ACC112 (cell line): ENCODE data around the gene CAMSAP2.
A peak's percentile ranks its signal among the peaks of the same experiment; 100 is the strongest.
"Not testable (repeated sequence)": the region's sequence is repeated elsewhere in the genome, so short reads cannot be mapped to it uniquely, and the experiment has no call there.

Experiments used
- H2AFZ ChIP-seq: fragments of 200-600 bp; sonication (generic); one replicate; pipeline ENCODE4 v1.6.0; 2017; ENCODE audit warnings: antibody characterized with exemption, low read length; ENCODE audit not compliant: unreplicated experiment
- H3K27ac ChIP-seq: fragments of 200-600 bp; sonication (generic); 2 replicates; pipeline ENCODE4 v1.5.1; 2014; ENCODE audit warnings: low read depth, mild to moderate bottlenecking, antibody characterized with exemption, low read length, moderate library complexity
- H3K27me3 ChIP-seq: fragments of 200-600 bp; sonication (generic); 2 replicates; pipeline ENCODE4 v1.6.1; 2014; ENCODE audit warnings: mild to moderate bottlenecking, antibody characterized with exemption, low read length, moderate library complexity, mixed read lengths; ENCODE audit not compliant: insufficient read depth
- H3K36me3 ChIP-seq: fragments of 200-600 bp; sonication (generic); 2 replicates; pipeline ENCODE4 v1.6.1; 2016; ENCODE audit warnings: mild to moderate bottlenecking, antibody characterized with exemption, low read length, moderate library complexity, mixed read lengths; ENCODE audit not compliant: insufficient read depth
- H3K4me1 ChIP-seq: fragments of 200-600 bp; sonication (generic); one replicate; pipeline ENCODE4 v1.6.1; 2016; ENCODE audit warnings: low read length, mixed read lengths; ENCODE audit not compliant: insufficient read depth, unreplicated experiment, control insufficient read depth
- H3K4me3 ChIP-seq: fragments of 200-600 bp; sonication (generic); 2 replicates; pipeline ENCODE4 v1.5.1; 2014; ENCODE audit warnings: mild to moderate bottlenecking, low read depth, low read length
- H3K79me2 ChIP-seq: fragments of 200-600 bp; sonication (generic); one replicate; pipeline ENCODE4 v1.6.0; 2016; ENCODE audit warnings: low read length; ENCODE audit not compliant: control insufficient read depth, unreplicated experiment, insufficient read depth

The CAMSAP2 gene

GRCh38 chr1:200738949-200739651 lies 407 bp downstream of the CAMSAP2 start:
- Histone ChIP-seq H3K4me1 (peaks cover 10% of the 10 kb centered on the region), H3K79me2 (peaks cover 50% of the 10 kb centered on the region), H3K27ac (peak overlapping the region; percentile 94), H3K4me3 (peak overlapping the region; percentile 90), H2AFZ (peak overlapping the region; percentile 88), H3K36me3 (no peaks in the 10 kb centered on the region), H3K27me3 (no peaks in the 10 kb centered on the region)

- Histone ChIP-seq H3K27me3 (no peaks in the 10 kb centered on the region), H3K79me2 (peaks cover 57% of the 10 kb centered on the region)
These were observed 1.2 kb downstream of the CAMSAP2 start for GRCh38 chr1:200739702-200740570.

DNA sequence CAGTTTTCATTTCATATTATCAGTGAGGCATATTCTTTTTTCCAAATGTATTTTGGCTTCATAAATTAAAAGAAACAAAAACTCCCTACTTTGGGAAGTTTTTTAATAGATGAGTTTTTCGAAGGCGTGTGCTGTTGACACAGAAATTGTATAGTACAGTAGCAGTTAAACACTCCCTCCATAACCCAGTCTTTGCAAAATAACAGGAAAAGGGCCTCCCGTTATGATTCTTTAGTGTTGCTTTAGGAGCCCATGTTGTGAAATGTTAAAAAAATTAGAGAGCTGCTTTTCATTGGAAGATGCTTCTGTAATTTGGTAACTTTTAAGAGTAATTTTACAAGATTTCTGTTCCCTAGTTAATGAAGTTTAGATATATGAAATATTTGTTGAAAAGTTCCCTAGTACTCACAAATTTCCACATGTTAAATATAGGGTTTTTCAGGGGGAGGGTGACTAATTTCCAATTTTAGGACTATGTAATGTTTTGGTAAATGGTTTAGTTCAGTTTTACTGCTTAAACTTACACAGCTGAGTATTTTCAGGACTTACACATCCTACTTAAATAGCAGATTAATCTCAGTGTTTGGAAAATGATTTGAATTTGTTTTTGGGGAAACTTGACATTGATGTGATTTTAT lies 2.0 kb downstream of the CAMSAP2 start:
- H2AFZ ChIP-seq: no peak overlapping the region
- H3K4me3 ChIP-seq: peak overlapping the region; percentile 90
- H3K27ac ChIP-seq: no peak overlapping the region
- H3K27me3 ChIP-seq: no peaks in the 10 kb centered on the region
- H3K79me2 ChIP-seq: peaks cover 64% of the 10 kb centered on the region
- H3K36me3 ChIP-seq: no peaks in the 10 kb centered on the region
- H3K4me1 ChIP-seq: peaks cover 10% of the 10 kb centered on the region

More at GRCh38 chr1:200739702-200740570, 1.2 kb downstream of the CAMSAP2 start:
- Histone ChIP-seq H3K4me3 (peak overlapping the region; percentile 90), H3K27ac (peak overlapping the region; percentile 94), H2AFZ (peak overlapping the region; percentile 88), H3K36me3 (no peaks in the 10 kb centered on the region), H3K4me1 (peaks cover 10% of the 10 kb centered on the region)

- H3K27ac ChIP-seq: no peak overlapping the region
- H3K79me2 ChIP-seq: peaks cover 72% of the 10 kb centered on the region
- no peak overlapping the region for H2AFZ ChIP-seq
- peak overlapping the region; percentile 90 for H3K4me3 ChIP-seq
- peaks cover under 1% of the 10 kb centered on the region; the same call in 1 of the 2 replicates for H3K36me3 ChIP-seq
- H3K27me3 ChIP-seq: no peaks in the 10 kb centered on the region
- H3K4me1 ChIP-seq: peaks cover 10% of the 10 kb centered on the region
These were observed 3.0 kb downstream of the CAMSAP2 start for GRCh38 chr1:200741551-200742207.

- peaks cover 92% of the 10 kb centered on the region for H3K79me2 ChIP-seq
These were observed 5.5 kb downstream of the CAMSAP2 start for GRCh38 chr1:200744143-200744542.

DNA sequence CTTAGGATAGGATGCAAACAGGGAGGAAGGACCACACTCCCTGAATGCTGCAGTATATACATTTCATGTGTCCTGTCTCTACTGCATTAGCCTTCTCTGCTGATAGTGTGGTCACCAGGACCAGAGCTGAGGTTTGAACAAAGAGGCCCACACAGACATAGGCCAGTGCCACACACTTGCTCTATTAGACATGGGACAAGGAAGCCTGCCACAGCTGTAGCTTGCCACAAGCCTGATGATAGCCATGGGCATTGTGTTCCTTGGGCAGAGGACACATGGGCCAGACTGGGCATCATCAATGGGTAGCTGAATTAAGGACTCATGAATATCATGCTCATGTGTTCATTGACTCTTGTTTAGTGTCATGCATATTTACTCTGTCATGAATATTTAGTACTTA lies 10.4 kb downstream of the CAMSAP2 start:
- H3K79me2 ChIP-seq: peaks cover 84% of the 10 kb centered on the region
- peaks cover 6% of the 10 kb centered on the region; the same call in 1 of the 2 replicates for H3K36me3 ChIP-seq
- no peak overlapping the region for H3K27ac ChIP-seq
- no peak overlapping the region for H3K4me3 ChIP-seq
- no peak overlapping the region for H2AFZ ChIP-seq
- no peaks in the 10 kb centered on the region for H3K4me1 ChIP-seq
- no peaks in the 10 kb centered on the region for H3K27me3 ChIP-seq

More at GRCh38 chr1:200744143-200744542, 5.5 kb downstream of the CAMSAP2 start:
- no peak overlapping the region for H3K4me3 ChIP-seq
- H3K27ac ChIP-seq: no peak overlapping the region
- no peak overlapping the region for H2AFZ ChIP-seq
- H3K4me1 ChIP-seq: peaks cover 7% of the 10 kb centered on the region
- peaks cover 6% of the 10 kb centered on the region; the same call in 1 of the 2 replicates for H3K36me3 ChIP-seq
- H3K27me3 ChIP-seq: no peaks in the 10 kb centered on the region

DNA sequence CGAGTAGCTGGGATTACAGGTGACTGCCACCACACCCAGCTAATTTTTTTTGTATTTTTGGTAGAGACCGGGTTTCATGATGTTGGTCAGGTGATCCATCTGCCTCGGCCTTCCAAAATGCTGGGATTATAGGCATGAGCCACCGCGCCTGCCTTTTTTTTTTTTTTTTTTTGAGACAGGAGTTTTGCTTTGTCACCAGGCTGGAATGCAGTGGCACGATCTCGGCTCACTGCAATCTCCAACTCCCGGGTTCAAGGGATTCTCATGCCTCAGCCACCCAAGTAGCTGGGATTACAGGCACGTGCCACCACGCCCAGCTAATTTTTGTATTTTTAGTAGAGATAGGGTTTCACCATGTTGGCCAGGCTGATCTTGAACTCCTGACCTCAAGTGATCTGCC lies 12.1 kb downstream of the CAMSAP2 start:
- H3K36me3 ChIP-seq, H3K4me3 ChIP-seq, H2AFZ ChIP-seq, H3K27ac ChIP-seq, H3K4me1 ChIP-seq, H3K27me3 ChIP-seq: not testable (repeated sequence)
- peaks cover 81% of the 10 kb centered on the region for H3K79me2 ChIP-seq

DNA sequence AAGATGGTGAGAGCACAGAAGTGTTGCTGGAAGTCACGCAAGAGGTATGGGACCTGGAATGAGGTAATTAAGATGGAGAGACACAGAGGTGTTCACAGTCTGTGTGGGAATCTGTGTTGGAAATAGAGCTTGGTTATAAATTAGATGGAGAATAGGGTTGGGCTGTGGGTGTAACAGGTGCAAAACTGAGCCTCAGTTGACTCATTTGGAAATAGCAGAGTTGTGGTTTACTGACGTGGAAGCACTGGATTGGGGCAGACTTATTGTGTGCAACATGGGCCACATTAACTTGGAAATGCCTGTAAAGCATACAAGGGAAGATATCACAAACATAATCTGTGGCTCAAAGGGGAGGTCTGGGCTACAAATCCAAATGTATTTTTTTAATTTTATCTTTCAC lies 13.0 kb downstream of the CAMSAP2 start:
- H3K27ac ChIP-seq: no peak overlapping the region
- peaks cover 5% of the 10 kb centered on the region; the same call in 1 of the 2 replicates for H3K36me3 ChIP-seq
- peaks cover 78% of the 10 kb centered on the region for H3K79me2 ChIP-seq
- no peak overlapping the region for H2AFZ ChIP-seq
- no peak overlapping the region for H3K4me3 ChIP-seq
- no peaks in the 10 kb centered on the region for H3K27me3 ChIP-seq
- no peaks in the 10 kb centered on the region for H3K4me1 ChIP-seq

DNA sequence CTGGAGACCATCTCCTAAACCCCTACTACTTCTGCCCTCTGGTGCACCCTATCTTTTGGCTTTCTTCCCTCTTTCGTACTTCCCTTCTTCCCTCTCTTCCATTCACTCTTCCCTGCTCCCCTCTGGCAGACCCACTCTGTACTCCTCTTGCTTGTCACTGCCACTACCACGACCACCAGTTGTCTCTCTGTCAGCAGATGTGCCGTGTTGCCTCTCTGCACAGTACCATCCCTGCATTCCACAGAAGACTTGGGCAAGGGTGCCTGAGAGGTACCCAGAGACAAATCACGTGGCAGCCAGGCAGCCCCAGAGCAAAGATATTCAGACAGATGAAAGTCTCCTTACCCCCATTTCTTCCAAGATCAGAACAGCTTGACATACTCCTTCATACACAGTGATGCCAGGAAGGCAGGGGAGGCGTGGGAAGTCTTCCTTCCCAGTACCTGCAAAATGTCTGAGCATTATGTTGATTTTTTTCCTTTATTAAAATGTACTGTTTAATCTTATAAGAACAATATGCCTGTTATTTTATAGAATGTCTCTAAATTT lies 15.0 kb downstream of the CAMSAP2 start:
- Histone ChIP-seq H3K27ac (no peak overlapping the region), H3K27me3 (no peaks in the 10 kb centered on the region), H2AFZ (no peak overlapping the region), H3K4me3 (no peak overlapping the region), H3K36me3 (0 out of 2 replicates have a peak, but pooled peaks cover 2% of the 10 kb centered on the region), H3K79me2 (peaks cover 80% of the 10 kb centered on the region), H3K4me1 (peaks cover 2% of the 10 kb centered on the region)

- no peak overlapping the region for H2AFZ ChIP-seq
- H3K36me3 ChIP-seq: 0 out of 2 replicates have a peak, but pooled peaks cover 2% of the 10 kb centered on the region
- H3K27me3 ChIP-seq: no peaks in the 10 kb centered on the region
- no peak overlapping the region for H3K4me3 ChIP-seq
- peaks cover 77% of the 10 kb centered on the region for H3K79me2 ChIP-seq
- peaks cover 2% of the 10 kb centered on the region for H3K4me1 ChIP-seq
- no peak overlapping the region for H3K27ac ChIP-seq
These were observed 16.8 kb downstream of the CAMSAP2 start for GRCh38 chr1:200755456-200755855.
